Muscle of back (tissue), 11 donors: ENCODE measurements around the gene GBX2. TPM values are rescaled to one million over a fixed set of nuclear protein-coding genes. Genes with fewer than 3 reads are reported as not detected.

Experiments used
- DNase-seq, 3 donors: peaks; one replicate each; pipeline versions ENCODE4 v3.0.0 to v3.0.0-alpha.2; 2013
- polyA plus RNA-seq, 10 donors: library from polyadenylated mRNA; unstranded; fragments of 120-200 nt; gene quantifications; one replicate each; pipeline ENCODE4 v1.2.1, GENCODE V29; 2013; ENCODE audit not compliant: insufficient read length in 10 of 10

GBX2 gene
- polyA plus RNA-seq, 10 donors = 0.16 to 0.25 TPM; not detected in 8

DNA sequence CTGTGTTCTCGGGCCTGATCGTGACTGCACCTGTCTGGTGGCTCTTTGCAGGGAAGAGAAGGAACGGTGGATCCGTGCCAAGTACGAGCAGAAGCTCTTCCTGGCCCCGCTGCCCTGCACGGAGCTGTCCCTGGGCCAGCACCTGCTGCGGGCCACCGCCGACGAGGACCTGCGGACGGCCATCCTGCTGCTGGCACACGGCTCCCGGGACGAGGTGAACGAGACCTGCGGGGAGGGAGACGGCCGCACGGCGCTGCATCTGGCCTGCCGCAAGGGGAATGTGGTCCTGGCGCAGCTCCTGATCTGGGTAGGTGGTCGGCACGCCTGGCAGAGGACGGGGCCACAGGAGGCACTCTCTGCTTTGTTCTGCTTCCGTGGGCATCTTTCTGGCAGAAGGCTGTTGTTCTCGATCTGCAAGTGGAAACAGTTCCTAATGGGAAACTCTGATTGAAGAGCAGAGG, 48.0 kb downstream of the GBX2 start:
- peak in 2 of 3 donors; percentile 30 to 32 for DNase-seq

DNA sequence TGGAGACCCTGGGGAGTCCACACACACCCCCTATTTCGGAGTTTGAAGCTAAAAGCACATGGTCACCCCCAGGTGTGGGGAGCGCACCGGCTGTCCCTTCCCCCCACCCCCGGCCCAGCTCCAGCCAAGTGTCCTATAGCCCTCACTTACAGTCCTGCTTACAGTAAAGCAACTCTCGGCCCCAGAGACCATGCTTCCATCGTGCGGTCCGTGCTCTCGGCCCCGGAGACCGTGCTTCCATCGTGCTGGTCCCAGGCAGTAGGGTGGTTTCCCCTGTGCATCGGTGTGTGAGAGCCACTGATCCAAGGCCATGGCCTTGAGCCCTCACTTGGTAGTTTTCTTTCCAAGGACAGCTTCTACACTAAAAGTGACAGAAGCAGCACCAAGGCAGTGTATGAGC, 48.7 kb downstream of the GBX2 start:
- DNase-seq = no peak

DNA sequence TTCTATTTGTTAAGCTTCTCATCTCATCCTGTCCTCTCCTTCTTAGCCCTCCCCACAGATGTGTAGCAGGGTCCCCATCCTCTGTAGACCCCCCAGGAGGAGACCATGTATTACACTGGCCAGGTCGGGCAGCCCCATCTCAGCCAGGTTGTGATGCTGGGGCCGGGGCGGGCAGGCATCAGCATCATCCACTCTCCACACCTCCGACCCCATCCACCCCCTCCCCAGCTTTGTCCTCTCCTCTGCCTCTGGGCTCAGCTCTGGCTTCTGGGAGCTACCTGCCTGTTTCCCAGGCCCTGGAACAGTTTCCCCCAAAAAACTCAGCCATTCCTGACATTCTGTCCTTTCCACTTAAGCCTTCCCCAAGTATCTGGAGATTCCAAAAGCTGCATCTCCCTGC, 49.2 kb downstream of the GBX2 start:
- DNase-seq = no peak

DNA sequence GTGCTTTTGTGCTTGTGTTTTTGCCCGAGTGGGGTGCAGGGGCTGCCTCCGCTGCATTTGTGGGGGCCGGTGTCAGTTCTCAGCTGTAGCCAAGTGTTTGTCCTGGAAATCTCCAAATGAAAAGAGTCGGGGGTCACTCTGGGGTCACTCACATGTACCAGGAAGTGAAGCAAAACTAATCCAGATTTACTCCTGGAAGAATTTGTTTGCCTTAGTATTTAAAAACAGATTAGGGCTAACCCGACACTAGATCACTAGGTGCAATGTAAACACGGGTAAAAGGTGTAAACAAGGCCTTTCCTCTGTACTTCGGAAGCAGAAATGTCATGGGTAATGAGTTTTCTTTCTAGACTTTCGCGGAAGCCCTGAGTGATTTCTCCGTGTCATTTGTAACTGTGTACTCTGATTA, 50.3 kb downstream of the GBX2 start:
- no peak for DNase-seq

DNA sequence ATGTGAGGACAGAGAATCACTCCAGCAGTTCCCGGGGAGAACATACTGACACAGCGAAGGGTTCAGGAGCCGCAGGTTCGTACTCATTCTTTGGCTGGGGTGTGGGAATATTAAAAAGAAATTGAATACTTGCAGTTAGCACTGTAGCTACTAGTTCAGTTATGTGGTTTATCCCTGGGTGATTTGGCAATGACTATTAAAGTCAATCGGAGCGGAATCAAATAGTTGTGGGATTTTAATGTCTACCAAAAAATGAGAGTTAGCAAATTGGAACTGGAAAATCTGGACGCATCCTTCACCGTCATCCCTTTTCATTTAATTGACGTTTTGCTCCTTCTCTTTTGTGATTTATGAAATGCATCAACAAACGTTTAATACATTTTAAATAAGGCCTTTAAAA, 50.8 kb downstream of the GBX2 start:
- peak in 1 of 3 donors; percentile 24 for DNase-seq

Other genes with a start within 250 kb of the GBX2 start
- gene ASB18, start 96.0 kb upstream of the GBX2 start, polyA plus RNA-seq = 10 to 100 TPM in 1 of 10 donors, 1 to 10 TPM in 9; 2.9 to 12.9 (median 5.6) TPM